Right hindlimb (tissue), 1 donor: ENCODE measurements around the gene SLC22A3.
"Not testable (repeated sequence)": the region's sequence is repeated elsewhere in the genome, so short reads cannot be mapped to it uniquely, and the experiment has no call there.

Experiments used
- DNase-seq: peaks from one replicate; pipeline ENCODE4 v3.0.0-alpha.2; 2018

SLC22A3 gene

GRCh38 chr6:160374836-160375560 is 26.8 kb downstream of the SLC22A3 start:
- DNase-seq, result no peak

GRCh38 chr6:160375561-160375949 is 27.4 kb downstream of the SLC22A3 start:
- no peak for DNase-seq

GRCh38 chr6:160376445-160376844 is 28.3 kb downstream of the SLC22A3 start:
- DNase-seq, result no peak

- DNase-seq, result no peak
These were observed 30.0 kb downstream of the SLC22A3 start for GRCh38 chr6:160378218-160378617.

- no peak for DNase-seq
These were observed 30.7 kb downstream of the SLC22A3 start for GRCh38 chr6:160378882-160379281.

- no peak for DNase-seq
These were observed 31.3 kb downstream of the SLC22A3 start for GRCh38 chr6:160379466-160379865.

- no peak for DNase-seq
These were observed 34.8 kb downstream of the SLC22A3 start for GRCh38 chr6:160382946-160383345.

GRCh38 chr6:160386869-160387530 is 38.8 kb downstream of the SLC22A3 start:
- no peak for DNase-seq

- DNase-seq, result no peak
These were observed 39.9 kb downstream of the SLC22A3 start for GRCh38 chr6:160387916-160388643.

GRCh38 chr6:160388922-160389321 is 40.7 kb downstream of the SLC22A3 start:
- no peak for DNase-seq

GRCh38 chr6:160391419-160392116 is 43.4 kb downstream of the SLC22A3 start:
- DNase-seq, result no peak

GRCh38 chr6:160393442-160393841 is 45.3 kb downstream of the SLC22A3 start:
- DNase-seq, result not testable (repeated sequence)

GRCh38 chr6:160393891-160394653 is 45.9 kb downstream of the SLC22A3 start:
- DNase-seq, result no peak

GRCh38 chr6:160394654-160395035 is 46.5 kb downstream of the SLC22A3 start:
- DNase-seq, result no peak

GRCh38 chr6:160395187-160395586 is 47.0 kb downstream of the SLC22A3 start:
- DNase-seq, result no peak

- DNase-seq, result no peak
These were observed 48.1 kb downstream of the SLC22A3 start for GRCh38 chr6:160396292-160396691.

- DNase-seq, result no peak
These were observed 50.6 kb downstream of the SLC22A3 start for GRCh38 chr6:160398674-160399271.

GRCh38 chr6:160400446-160400845 is 52.3 kb downstream of the SLC22A3 start:
- DNase-seq, result no peak

GRCh38 chr6:160408528-160408927 is 60.4 kb downstream of the SLC22A3 start:
- no peak for DNase-seq

- DNase-seq, result no peak
These were observed 64.8 kb downstream of the SLC22A3 start for GRCh38 chr6:160412993-160413392.

- peak; percentile 77 for DNase-seq
These were observed 69.0 kb downstream of the SLC22A3 start for GRCh38 chr6:160417146-160417545.

- no peak for DNase-seq
These were observed 69.4 kb downstream of the SLC22A3 start for GRCh38 chr6:160417550-160417949.
